ENCODE results near the gene CDH15. TPM values are rescaled to one million over a fixed set of nuclear protein-coding genes. Genes with fewer than 3 reads are reported as not detected.

CDH15 gene
- total and polyA plus RNA-seq, 2 donors (not counting 1 experiment from before 2014, with no cell fraction given), result not detected

- Histone ChIP-seq H3K27me3 (replicated peaks in 1 of 4; ENCODE audit: control extremely low read depth in 1 of 4, control insufficient read depth in 3 of 4, insufficient read depth in 4 of 4, low read length in 3 of 4) (no peaks in the 10 kb centered on the region), H3K4me1 (ENCODE audit: control insufficient read depth in 2 of 2, insufficient read depth in 2 of 2, low read length in 2 of 2) (peaks cover 3 to 14% of the 10 kb centered on the region in 2 donors), H2AFZ (ENCODE audit: insufficient read depth, low read depth, low read length, poor library complexity, severe bottlenecking) (no peak overlapping the region), H3K9ac (ENCODE audit: low read length) (no peak overlapping the region), H4K20me1 (ENCODE audit: control insufficient read depth, insufficient read depth, low read length, poor library complexity, severe bottlenecking) (peaks cover 7% of the 10 kb centered on the region), H3K4me3 (ENCODE audit: control extremely low read depth in 1 of 5, extremely low read depth in 1 of 5, insufficient read depth in 1 of 5, low read depth in 2 of 5, low read length in 4 of 5) (no peak overlapping the region), H3K4me2 (replicated peaks; ENCODE audit: low read depth, low read length, poor library complexity, severe bottlenecking) (no peak overlapping the region), H3K79me2 (ENCODE audit: control insufficient read depth, insufficient read depth, low read length) (no peaks in the 10 kb centered on the region), H3K27ac (ENCODE audit: low read length in 2 of 2) (no peak overlapping the region), H3K36me3 (replicated peaks in 1 of 2; ENCODE audit: control extremely low read depth in 1 of 2, control insufficient read depth in 1 of 2, extremely low read depth in 1 of 2, insufficient read depth in 2 of 2, low read length in 1 of 2) (no peaks in the 10 kb centered on the region), H3K9me3 (ENCODE audit: control extremely low read depth in 1 of 3, control insufficient read depth in 2 of 3, insufficient read depth in 1 of 3, low read length in 2 of 3) (peaks cover 0 to 4% (median 0%) of the 10 kb centered on the region in 3 donors)
- TF ChIP-seq, protein P1, sequence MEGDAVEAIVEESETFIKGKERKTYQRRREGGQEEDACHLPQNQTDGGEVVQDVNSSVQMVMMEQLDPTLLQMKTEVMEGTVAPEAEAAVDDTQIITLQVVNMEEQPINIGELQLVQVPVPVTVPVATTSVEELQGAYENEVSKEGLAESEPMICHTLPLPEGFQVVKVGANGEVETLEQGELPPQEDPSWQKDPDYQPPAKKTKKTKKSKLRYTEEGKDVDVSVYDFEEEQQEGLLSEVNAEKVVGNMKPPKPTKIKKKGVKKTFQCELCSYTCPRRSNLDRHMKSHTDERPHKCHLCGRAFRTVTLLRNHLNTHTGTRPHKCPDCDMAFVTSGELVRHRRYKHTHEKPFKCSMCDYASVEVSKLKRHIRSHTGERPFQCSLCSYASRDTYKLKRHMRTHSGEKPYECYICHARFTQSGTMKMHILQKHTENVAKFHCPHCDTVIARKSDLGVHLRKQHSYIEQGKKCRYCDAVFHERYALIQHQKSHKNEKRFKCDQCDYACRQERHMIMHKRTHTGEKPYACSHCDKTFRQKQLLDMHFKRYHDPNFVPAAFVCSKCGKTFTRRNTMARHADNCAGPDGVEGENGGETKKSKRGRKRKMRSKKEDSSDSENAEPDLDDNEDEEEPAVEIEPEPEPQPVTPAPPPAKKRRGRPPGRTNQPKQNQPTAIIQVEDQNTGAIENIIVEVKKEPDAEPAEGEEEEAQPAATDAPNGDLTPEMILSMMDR (IDR thresholded peaks at IDR 0.05), result no peak
- TF ChIP-seq EZH2 (IDR thresholded peaks at IDR 0.05; ENCODE audit: borderline replicate concordance, insufficient read depth, low read depth, low read length, poor library complexity, severe bottlenecking), result no peak
- intact Hi-C loops (cut with micrococcal nuclease), result no loop called here
- no peak for DNase-seq
- H3K27ac Mint-ChIP-seq, result no peak overlapping the region
- peaks cover 21% of the 10 kb centered on the region for H3K4me1 Mint-ChIP-seq
- no peaks in the 10 kb centered on the region for H3K9me3 Mint-ChIP-seq (ENCODE audit: insufficient read depth)
- no peaks in the 10 kb centered on the region for H3K27me3 Mint-ChIP-seq
- no peak overlapping the region for H3K4me3 Mint-ChIP-seq
- 95% methylated on average over 16 of the region's 20 CpGs for WGBS (ENCODE audit: insufficient coverage)
- CTCF ChIA-PET, result no interaction called here
- no peak for ATAC-seq (ENCODE audit: low read depth)
- POLR2A ChIA-PET, result no interaction called here
Measured at GRCh38 chr16:89159850-89160354, 11.6 kb upstream of the CDH15 start.

DNA sequence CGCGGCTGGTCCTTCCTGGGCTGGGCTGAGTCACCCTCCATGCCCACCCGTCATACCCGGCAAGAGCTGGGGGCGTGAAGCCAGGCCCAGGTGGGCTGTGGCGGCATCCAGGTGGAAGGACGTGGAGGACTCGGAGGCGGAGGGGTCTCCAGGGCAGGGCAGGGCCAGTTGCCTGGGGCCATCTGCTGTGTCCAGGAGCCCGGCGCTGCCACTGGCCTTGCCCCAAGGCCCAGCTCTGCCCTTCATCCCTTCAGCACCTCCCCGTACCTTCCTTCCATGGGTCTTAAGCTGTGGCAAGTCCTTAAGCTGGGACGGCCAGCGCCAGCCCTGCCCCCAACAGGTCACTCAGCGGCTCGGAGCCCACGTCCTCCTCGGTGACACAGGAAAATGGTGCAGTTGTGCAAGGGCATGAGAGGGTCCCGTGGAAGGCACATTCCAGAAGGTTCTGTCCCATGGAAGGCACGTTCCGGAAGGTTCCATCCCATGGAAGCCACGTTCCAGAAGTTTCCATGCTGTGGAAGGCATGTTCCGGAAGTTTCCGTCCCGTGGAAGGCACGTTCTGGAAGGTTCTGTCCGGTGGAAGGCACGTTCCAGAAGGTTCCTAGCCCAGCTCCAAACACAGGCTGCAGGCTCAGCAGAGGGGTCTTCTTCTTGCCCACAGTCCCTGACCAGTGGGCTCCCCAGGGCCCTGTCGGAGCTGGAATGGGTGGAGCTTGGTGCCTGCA lies 10.4 kb upstream of the CDH15 start:
- Histone ChIP-seq H2AFZ (ENCODE audit: insufficient read depth, low read depth, low read length, poor library complexity, severe bottlenecking) (no peak overlapping the region), H3K27me3 (replicated peaks in 1 of 4; ENCODE audit: control extremely low read depth in 1 of 4, control insufficient read depth in 3 of 4, insufficient read depth in 4 of 4, low read length in 3 of 4) (no peaks in the 10 kb centered on the region), H3K4me3 (ENCODE audit: control extremely low read depth in 1 of 5, extremely low read depth in 1 of 5, insufficient read depth in 1 of 5, low read depth in 2 of 5, low read length in 4 of 5) (no peak overlapping the region), H3K36me3 (replicated peaks in 1 of 2; ENCODE audit: control extremely low read depth in 1 of 2, control insufficient read depth in 1 of 2, extremely low read depth in 1 of 2, insufficient read depth in 2 of 2, low read length in 1 of 2) (no peaks in the 10 kb centered on the region), H3K79me2 (ENCODE audit: control insufficient read depth, insufficient read depth, low read length) (no peaks in the 10 kb centered on the region), H3K4me2 (replicated peaks; ENCODE audit: low read depth, low read length, poor library complexity, severe bottlenecking) (no peak overlapping the region), H3K27ac (ENCODE audit: low read length in 2 of 2) (no peak overlapping the region), H3K9ac (ENCODE audit: low read length) (no peak overlapping the region), H3K9me3 (ENCODE audit: control extremely low read depth in 1 of 3, control insufficient read depth in 2 of 3, insufficient read depth in 1 of 3, low read length in 2 of 3) (peaks cover 0 to 4% (median 0%) of the 10 kb centered on the region in 3 donors), H4K20me1 (ENCODE audit: control insufficient read depth, insufficient read depth, low read length, poor library complexity, severe bottlenecking) (peaks cover 7% of the 10 kb centered on the region), H3K4me1 (ENCODE audit: control insufficient read depth in 2 of 2, insufficient read depth in 2 of 2, low read length in 2 of 2) (peaks cover 3 to 14% of the 10 kb centered on the region in 2 donors)
- Mint-ChIP-seq H3K4me1 (peaks cover 8% of the 10 kb centered on the region), H3K9me3 (ENCODE audit: insufficient read depth) (no peaks in the 10 kb centered on the region), H3K27ac (no peak overlapping the region), H3K27me3 (no peaks in the 10 kb centered on the region), H3K4me3 (no peak overlapping the region)
- POLR2A ChIA-PET, result interaction anchor here (1.3 kb wide), 1 partner anchor 10 kb away, joined by 4 read pairs; no protein-coding TSS in a partner anchor
- CTCF ChIA-PET, result no interaction called here
- no peak for ATAC-seq (ENCODE audit: low read depth)
- WGBS (ENCODE audit: insufficient coverage), result 94% methylated on average over 29 of the region's 29 CpGs
- TF ChIP-seq, protein P1 (IDR thresholded peaks at IDR 0.05), result no peak
- no peak for TF ChIP-seq EZH2 (IDR thresholded peaks at IDR 0.05; ENCODE audit: borderline replicate concordance, insufficient read depth, low read depth, low read length, poor library complexity, severe bottlenecking)
- intact Hi-C loops (cut with micrococcal nuclease), result no loop called here
- no peak for DNase-seq
